OCI-LY3 (cell line): ENCODE measurements around the gene MAFG.

ENCODE experiments used
- H2AFZ ChIP-seq: fragments of 200-600, 300-600 bp; shearing (Covaris generic); 2 replicates; pipeline ENCODE4 v1.6.0; 2014; ENCODE audit warnings: antibody characterized with exemption, low read depth, low read length
- H3K27ac ChIP-seq: fragments of 200-600, 300-600 bp; sonication (generic); 2 replicates; pipeline ENCODE4 v1.5.1; 2014; ENCODE audit warnings: mild to moderate bottlenecking, low read length, moderate library complexity, mixed read lengths
- H3K27me3 ChIP-seq: fragments of 200-600, 300-600 bp; sonication (generic); 2 replicates; pipeline ENCODE4 v1.6.1; 2014; ENCODE audit warnings: low read depth, low read length, mixed read lengths
- H3K36me3 ChIP-seq: fragments of 200-600, 300-600 bp; sonication (generic); replicated peaks from 2 replicates; pipeline ENCODE3; 2014; ENCODE audit warnings: low read depth, low read length, mixed read lengths
- H3K4me1 ChIP-seq: fragments of 300-600, 200-600 bp; sonication (generic); 2 replicates; pipeline ENCODE4 v1.6.1; 2014; ENCODE audit warnings: low read length, mixed read lengths
- H3K4me2 ChIP-seq: fragments of 200-600, 300-600 bp; sonication (generic); 2 replicates; pipeline ENCODE4 v1.6.1; 2014; ENCODE audit warnings: low read length, mixed read lengths
- H3K4me3 ChIP-seq: fragments of 300-600, 200-600 bp; sonication (generic); 2 replicates; pipeline ENCODE4 v1.5.1; 2014; ENCODE audit warnings: antibody characterized with exemption, mild to moderate bottlenecking, low read length, moderate library complexity
- H3K79me2 ChIP-seq: fragments of 300-600, 200-600 bp; shearing (Covaris generic); 2 replicates; pipeline ENCODE4 v1.6.1; 2014; ENCODE audit warnings: mild to moderate bottlenecking, low read length, mixed read lengths
- H3K9ac ChIP-seq: fragments of 300-600, 200-600 bp; shearing (Covaris generic); 2 replicates; pipeline ENCODE4 v1.6.0; 2014; ENCODE audit warnings: mild to moderate bottlenecking, low read length, moderate library complexity
- H3K9me3 ChIP-seq: fragments of 200-600, 300-600 bp; shearing (Covaris generic); 2 replicates; pipeline ENCODE4 v1.6.1; 2014; ENCODE audit warnings: low read length, mixed read lengths; ENCODE audit not compliant: insufficient read depth
- H4K20me1 ChIP-seq: fragments of 200-600, 300-600 bp; sonication (generic); 2 replicates; pipeline ENCODE4 v1.6.1; 2016; ENCODE audit warnings: low read length, mixed read lengths; ENCODE audit not compliant: insufficient read depth
- CTCF ChIP-seq: fragments of 200-600, 300-600 bp; sonication (generic); IDR thresholded peaks from 2 replicates; pipeline ENCODE4 v1.5.1; 2014; ENCODE audit warnings: antibody characterized with exemption, low read length, low read depth
- EZH2phosphoT487 ChIP-seq: fragments of 200-600 bp; shearing (Covaris generic); IDR thresholded peaks from 2 replicates; pipeline ENCODE4 v1.6.1; 2018; ENCODE audit warnings: antibody characterized with exemption, mixed run types, low read depth

MAFG gene

GRCh38 chr17:81934098-81934757, 6.7 kb upstream of the MAFG start:
- no peaks in the 10 kb centered on the region for H3K4me1 ChIP-seq
- H2AFZ ChIP-seq = no peak overlapping the region
- no peaks in the 10 kb centered on the region for H3K36me3 ChIP-seq
- no peak overlapping the region for H3K4me3 ChIP-seq
- peaks cover 7% of the 10 kb centered on the region; the same call in 1 of the 2 replicates for H3K79me2 ChIP-seq
- H3K9me3 ChIP-seq = no peaks in the 10 kb centered on the region
- no peak overlapping the region for H3K4me2 ChIP-seq
- TF ChIP-seq CTCF (no peak), EZH2phosphoT487 (no peak)
- H4K20me1 ChIP-seq = no peaks in the 10 kb centered on the region
- H3K27ac ChIP-seq = no peak overlapping the region
- H3K9ac ChIP-seq = no peak overlapping the region
- H3K27me3 ChIP-seq = no peaks in the 10 kb centered on the region

DNA sequence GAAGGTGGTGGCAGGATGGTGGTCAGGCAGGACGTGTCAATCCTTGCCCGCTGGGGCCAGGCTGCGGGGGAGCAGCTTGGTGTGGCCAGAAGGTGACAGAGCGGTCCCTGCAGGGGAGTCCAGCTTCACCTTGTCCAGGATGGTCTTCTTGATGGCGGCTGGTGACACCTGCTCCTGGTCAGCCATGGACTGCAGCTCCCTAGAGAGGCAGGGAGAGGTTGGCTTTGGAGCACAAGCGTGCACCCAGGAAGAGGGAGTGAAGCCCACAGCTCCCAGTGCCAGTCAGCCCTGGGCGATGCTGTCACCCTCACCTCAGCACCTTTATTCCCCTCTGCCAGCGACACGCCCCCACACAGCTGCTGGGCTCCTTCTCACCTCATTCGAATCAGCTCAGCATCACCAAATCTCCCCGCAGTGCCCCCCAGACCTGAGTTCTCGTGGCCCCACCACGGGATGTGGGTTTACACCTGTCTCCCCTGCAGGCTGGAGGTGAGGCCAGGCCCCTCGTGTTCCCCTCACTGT, 5.7 kb upstream of the MAFG start:
- Histone ChIP-seq H3K4me3 (no peak overlapping the region), H2AFZ (no peak overlapping the region), H3K36me3 (no peaks in the 10 kb centered on the region), H3K79me2 (peaks cover 16% of the 10 kb centered on the region; the same call in 1 of the 2 replicates), H4K20me1 (no peaks in the 10 kb centered on the region), H3K4me2 (no peak overlapping the region), H3K27ac (no peak overlapping the region), H3K9ac (no peak overlapping the region), H3K9me3 (no peaks in the 10 kb centered on the region), H3K27me3 (no peaks in the 10 kb centered on the region), H3K4me1 (peaks cover 7% of the 10 kb centered on the region; the same call in 1 of the 2 replicates)
- no peak for TF ChIP-seq EZH2phosphoT487
- TF ChIP-seq CTCF = no peak

DNA sequence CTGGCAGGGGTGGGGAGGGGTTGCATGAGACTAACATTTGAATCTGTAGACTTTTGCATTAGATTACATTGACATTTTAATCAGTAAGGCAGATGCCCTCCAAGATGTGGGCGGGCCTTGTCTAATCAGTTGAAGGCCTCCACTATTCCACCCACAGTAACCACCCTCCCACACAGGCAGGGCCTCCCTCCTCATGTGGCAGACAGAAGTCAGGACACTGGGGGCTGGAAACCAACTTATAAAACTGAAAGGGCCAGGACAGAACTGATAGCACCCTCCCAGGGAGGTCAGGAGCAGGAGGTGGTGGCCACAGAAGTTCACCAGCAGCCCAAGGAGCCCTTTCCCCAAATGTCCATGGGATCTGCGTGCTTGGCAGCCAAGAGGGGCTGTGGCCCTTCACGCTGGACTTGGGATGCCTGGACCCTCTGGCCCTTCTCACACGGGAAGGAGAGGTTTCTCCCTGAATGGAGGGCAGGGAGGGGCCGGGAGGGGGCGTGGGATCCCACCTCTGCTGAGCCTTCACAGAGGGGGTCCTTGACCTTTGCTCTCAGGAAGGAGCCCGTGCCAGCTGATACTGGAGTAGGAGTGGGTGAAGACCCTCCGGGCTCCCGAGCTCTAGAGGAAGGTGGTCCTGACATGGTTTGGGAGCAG, 4.9 kb upstream of the MAFG start:
- H3K9ac ChIP-seq = no peak overlapping the region
- H3K27me3 ChIP-seq = no peaks in the 10 kb centered on the region
- no peak overlapping the region for H3K27ac ChIP-seq
- no peaks in the 10 kb centered on the region for H3K9me3 ChIP-seq
- H3K79me2 ChIP-seq = peaks cover 16% of the 10 kb centered on the region; the same call in 1 of the 2 replicates
- H3K36me3 ChIP-seq = no peaks in the 10 kb centered on the region
- peaks cover 7% of the 10 kb centered on the region; the same call in 1 of the 2 replicates for H3K4me1 ChIP-seq
- no peak overlapping the region for H2AFZ ChIP-seq
- no peak overlapping the region for H3K4me2 ChIP-seq
- no peaks in the 10 kb centered on the region for H4K20me1 ChIP-seq
- H3K4me3 ChIP-seq = no peak overlapping the region
- TF ChIP-seq CTCF (no peak), EZH2phosphoT487 (no peak)

DNA sequence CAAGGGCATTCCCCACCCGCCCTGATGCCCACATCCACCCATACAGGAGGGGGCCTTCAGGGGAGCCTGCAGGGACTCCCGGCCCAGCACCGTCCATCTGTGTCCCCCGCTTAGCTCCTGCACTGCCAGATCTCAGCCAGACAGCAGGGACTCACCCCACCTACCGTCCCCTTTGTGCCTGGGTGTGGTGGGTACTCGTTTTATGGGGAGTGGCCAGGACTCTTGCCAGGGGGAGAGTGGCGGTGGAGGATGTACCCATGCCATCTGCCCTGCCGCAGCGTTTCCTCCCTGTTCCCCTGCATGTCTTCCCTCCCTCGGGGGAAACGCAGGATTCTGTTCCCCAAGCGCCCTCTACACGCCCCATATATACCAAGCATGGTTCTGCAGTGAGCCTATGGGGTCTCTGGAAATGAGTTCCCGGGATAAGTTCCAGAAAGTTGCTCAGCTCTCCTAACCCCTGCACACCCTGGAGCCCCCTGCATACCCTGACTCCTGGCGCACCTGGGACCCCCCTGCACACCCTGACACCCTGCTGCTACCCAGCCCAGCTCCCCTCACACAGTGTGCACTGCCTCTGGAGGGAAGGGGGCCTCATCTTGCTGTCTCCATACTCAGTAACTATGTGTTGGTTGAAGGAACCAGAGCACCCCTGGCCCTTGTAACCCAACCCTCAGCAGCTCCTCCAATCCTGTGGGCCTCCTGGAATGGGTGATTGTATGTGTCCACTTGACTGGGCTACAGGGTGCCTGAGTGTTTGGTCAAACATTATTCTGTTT, 4.2 kb upstream of the MAFG start:
- no peak overlapping the region for H3K4me2 ChIP-seq
- peaks cover 7% of the 10 kb centered on the region; the same call in 1 of the 2 replicates for H3K4me1 ChIP-seq
- no peak overlapping the region for H2AFZ ChIP-seq
- TF ChIP-seq CTCF = no peak
- TF ChIP-seq EZH2phosphoT487 = no peak
- peaks cover 19% of the 10 kb centered on the region for H3K79me2 ChIP-seq
- H3K9ac ChIP-seq = no peak overlapping the region
- H3K9me3 ChIP-seq = no peaks in the 10 kb centered on the region
- H3K4me3 ChIP-seq = no peak overlapping the region
- H3K27ac ChIP-seq = no peak overlapping the region
- H3K36me3 ChIP-seq = no peaks in the 10 kb centered on the region
- H3K27me3 ChIP-seq = no peaks in the 10 kb centered on the region
- no peaks in the 10 kb centered on the region for H4K20me1 ChIP-seq
